Activated naive CD8-positive, alpha-beta T cell treated with anti-CD3 and anti-CD28 coated beads for 36 hours (primary cell): Measurements from ENCODE around the gene OR2M3. TPM values are rescaled to one million over a fixed set of nuclear protein-coding genes. Genes with fewer than 3 reads are reported as not detected.
"Not testable (repeated sequence)": the region's sequence is repeated elsewhere in the genome, so short reads cannot be mapped to it uniquely, and the experiment has no call there.

ENCODE experiments used
- DNase-seq: peaks from one replicate; pipeline ENCODE4 v3.0.0; 2021
- H3K27ac Mint-ChIP-seq: one replicate; pipeline ENCODE4 v1.8.0; 2022; ENCODE audit warnings: mild to moderate bottlenecking, moderate library complexity, mixed read lengths
- H3K27me3 Mint-ChIP-seq: one replicate; pipeline ENCODE4 v1.8.0; 2022; ENCODE audit warnings: mild to moderate bottlenecking, mixed read lengths
- H3K36me3 Mint-ChIP-seq: one replicate; pipeline ENCODE4 v1.8.0; 2021; ENCODE audit warnings: mild to moderate bottlenecking, mixed read lengths
- H3K4me1 Mint-ChIP-seq: one replicate; pipeline ENCODE4 v1.8.0; 2021; ENCODE audit warnings: mixed read lengths
- H3K4me3 Mint-ChIP-seq: one replicate; pipeline ENCODE4 v1.8.0; 2022; ENCODE audit warnings: mild to moderate bottlenecking, moderate library complexity, mixed read lengths
- H3K9me3 Mint-ChIP-seq: one replicate; pipeline ENCODE4 v1.8.0; 2022; ENCODE audit warnings: mixed read lengths
- total RNA-seq, 2 experiments: library from RNA; stranded (reverse); gene quantifications; one replicate each; pipeline ENCODE4 v1.2.3, GENCODE V29; 2021

The OR2M3 gene
- total RNA-seq, 2 experiments from 2014 or later, result not detected

DNA sequence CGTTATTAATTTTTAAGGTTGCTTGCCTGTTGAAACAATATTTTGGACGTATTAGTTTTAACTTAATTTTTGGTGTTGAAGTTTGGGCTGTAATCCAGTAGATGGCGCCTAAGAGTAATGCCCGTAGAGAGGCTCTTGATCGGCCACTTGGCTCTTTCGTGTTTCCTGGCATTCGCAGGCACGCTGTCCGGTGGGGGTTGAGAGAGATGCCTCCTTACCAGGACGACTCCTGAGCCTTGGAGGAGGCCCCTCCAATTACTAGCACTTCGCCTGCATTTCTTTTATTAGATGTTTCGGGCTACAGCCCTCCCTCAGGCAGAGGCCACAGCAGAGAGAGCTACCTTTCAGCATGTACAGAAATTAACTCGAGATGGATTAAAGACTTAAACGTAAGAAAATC is 46.1 kb downstream of the OR2M3 start:
- peaks cover 2% of the 10 kb centered on the region for H3K4me1 Mint-ChIP-seq
- H3K4me3 Mint-ChIP-seq, result no peak overlapping the region
- H3K36me3 Mint-ChIP-seq, result no peaks in the 10 kb centered on the region

DNA sequence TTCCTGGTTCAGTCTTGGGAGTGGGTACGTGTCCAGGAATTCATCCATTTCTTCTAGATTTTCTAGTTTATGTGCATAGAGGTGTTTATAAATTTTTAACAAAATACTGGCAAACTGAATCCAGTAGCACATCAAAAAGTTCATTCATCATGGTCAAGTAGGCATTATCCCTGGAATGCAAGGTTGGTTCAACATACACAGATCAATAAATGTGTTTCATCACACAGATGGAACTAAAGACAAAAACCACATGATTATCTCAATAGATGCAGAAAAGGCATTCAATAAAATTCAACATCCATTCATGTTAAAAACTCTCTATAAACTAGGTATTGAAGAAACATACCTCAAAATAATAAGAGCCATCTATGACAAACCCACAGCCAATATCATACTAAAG is 62.2 kb downstream of the OR2M3 start:
- not testable (repeated sequence) for DNase-seq, H3K27me3 Mint-ChIP-seq, H3K4me3 Mint-ChIP-seq, H3K36me3 Mint-ChIP-seq, H3K27ac Mint-ChIP-seq, H3K4me1 Mint-ChIP-seq
- H3K9me3 Mint-ChIP-seq, result peaks cover 16% of the 10 kb centered on the region

More for the DNA sequence above, 46.1 kb downstream of the OR2M3 start:
- H3K27ac Mint-ChIP-seq, result no peak overlapping the region
- no peaks in the 10 kb centered on the region for H3K9me3 Mint-ChIP-seq
- peak; percentile 4 for DNase-seq
- peaks cover 23% of the 10 kb centered on the region for H3K27me3 Mint-ChIP-seq

Other genes with a start within 250 kb of the OR2M3 start
- not detected for gene OR2L8, start 248.4 kb upstream of the OR2M3 start, total RNA-seq
- not detected for gene OR2AK2, start 232.0 kb upstream of the OR2M3 start, total RNA-seq
- gene OR2L5, start 183.6 kb upstream of the OR2M3 start, total RNA-seq, result not detected
- under 1 TPM in 1 of 2 experiments, not detected in 1; 0.06 TPM for gene OR2L2, start 167.2 kb upstream of the OR2M3 start, total RNA-seq
- not detected for gene OR2L3, start 150.4 kb upstream of the OR2M3 start, total RNA-seq
- gene OR2L13, start 102.1 kb upstream of the OR2M3 start, total RNA-seq, result not detected
- gene OR2M5, start 52.1 kb upstream of the OR2M3 start, total RNA-seq, result not detected
- not detected for gene OR2M2, start 22.4 kb upstream of the OR2M3 start, total RNA-seq
- gene OR2M4, start 34.2 kb downstream of the OR2M3 start, total RNA-seq, result not detected
- not detected for gene OR2T33, start 80.7 kb downstream of the OR2M3 start, total RNA-seq
- not detected for gene OR2T12, start 106.2 kb downstream of the OR2M3 start, total RNA-seq
- gene OR2M7, start 127.3 kb downstream of the OR2M3 start, total RNA-seq, result not detected
- gene OR14C36, start 151.5 kb downstream of the OR2M3 start, total RNA-seq, result not detected
- not detected for gene OR2T4, start 164.4 kb downstream of the OR2M3 start, total RNA-seq
- gene OR2T6, start 178.5 kb downstream of the OR2M3 start, total RNA-seq, result not detected
- gene OR2T1, start 205.8 kb downstream of the OR2M3 start, total RNA-seq, result not detected
- not detected for gene OR2T2, start 248.4 kb downstream of the OR2M3 start, total RNA-seq